NB4 (cell line): ENCODE data around the gene NKAIN4.

ENCODE experiments used
- DNase-seq: peaks from one replicate; pipeline ENCODE4 v3.0.0; 2010; ENCODE audit warnings: low read depth
- H3K4me3 ChIP-seq: one replicate; pipeline ENCODE4 v1.5.1; 2011; ENCODE audit warnings: mild to moderate bottlenecking, low read depth, low read length, moderate library complexity
- CTCF ChIP-seq: IDR thresholded peaks from one replicate; pipeline ENCODE4 v1.5.1; 2012; ENCODE audit warnings: low read depth, low read length
- MAX ChIP-seq: IDR thresholded peaks from 2 replicates; pipeline ENCODE4 v1.6.1; 2011; ENCODE audit warnings: low read depth, low read length
- MYC ChIP-seq: IDR thresholded peaks from 2 replicates; pipeline ENCODE4 v1.6.1; 2011; ENCODE audit warnings: low read depth, low read length
- POLR2A ChIP-seq: IDR thresholded peaks from 2 replicates; pipeline ENCODE4 v1.6.1; 2011; ENCODE audit warnings: mild to moderate bottlenecking; ENCODE audit not compliant: insufficient read length; ENCODE audit errors: extremely low read depth

Gene NKAIN4

GRCh38 chr20:63254232-63254605, at the start of gene NKAIN4:
Gene NKAIN4, minus strand, starts transcription at chr20:63254463. Its CDS starts 13 bp downstream, at chr20:63254450.
- H3K4me3 ChIP-seq: no peak within 1 kb of the TSS
- TF ChIP-seq CTCF (no peak), MAX (no peak), POLR2A (no peak), MYC (no peak)
- no peak for DNase-seq

- no peak for TF ChIP-seq POLR2A
- no peak for TF ChIP-seq CTCF
- TF ChIP-seq MAX: no peak
- no peak for TF ChIP-seq MYC
- DNase-seq: no peak
Observed at GRCh38 chr20:63303095-63303666, 48.9 kb upstream of the NKAIN4 start.

GRCh38 chr20:63301671-63302070, 47.4 kb upstream of the NKAIN4 start:
- H3K4me3 ChIP-seq: no peak overlapping the region
- TF ChIP-seq CTCF (no peak), MYC (no peak), POLR2A (no peak), MAX (no peak)
- DNase-seq: no peak

More at GRCh38 chr20:63303095-63303666, 48.9 kb upstream of the NKAIN4 start:
- no peak overlapping the region for H3K4me3 ChIP-seq

DNA sequence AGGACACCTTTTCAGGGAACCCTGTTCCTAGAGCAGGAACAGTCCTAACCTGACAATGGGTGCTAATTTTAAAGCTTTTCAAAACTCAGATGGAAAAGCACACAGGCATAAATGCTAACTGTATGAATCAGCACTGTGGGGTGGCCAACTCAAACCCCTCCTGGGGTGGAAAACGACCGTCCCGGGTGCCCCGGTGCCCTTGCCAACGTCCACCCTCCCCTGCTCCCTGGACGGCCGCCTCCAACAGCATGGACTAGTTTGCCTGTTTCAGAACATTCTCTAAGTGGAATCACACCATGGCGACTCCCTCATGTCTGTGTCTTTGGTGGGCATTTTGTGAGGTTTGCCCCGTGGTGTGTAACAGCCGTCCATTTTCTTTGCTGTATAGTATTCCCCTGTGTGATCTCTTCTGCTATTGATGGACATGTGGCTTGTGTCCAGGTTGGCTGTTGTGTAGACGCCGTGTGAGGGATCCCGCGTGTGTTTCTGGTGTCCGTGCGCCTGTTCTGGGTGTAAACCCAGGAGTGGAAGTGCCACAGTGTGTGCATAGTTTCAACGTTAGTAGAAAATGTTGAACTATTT, 44.6 kb upstream of the NKAIN4 start:
- TF ChIP-seq MYC (no peak), CTCF (no peak)
- no peak overlapping the region for H3K4me3 ChIP-seq
- DNase-seq: no peak

GRCh38 chr20:63297796-63298572, 43.7 kb upstream of the NKAIN4 start:
- TF ChIP-seq MYC (no peak), POLR2A (no peak), MAX (no peak), CTCF (no peak)
- no peak overlapping the region for H3K4me3 ChIP-seq
- DNase-seq: no peak
